ENCODE results near the gene NEMP2. TPM values are rescaled to one million over a fixed set of nuclear protein-coding genes. Genes with fewer than 3 reads are reported as not detected.
"Not testable (repeated sequence)": the region's sequence is repeated elsewhere in the genome, so short reads cannot be mapped to it uniquely, and the experiment has no call there.

Gene NEMP2
- total RNA-seq, 1 experiment from 2014 or later = 9.2 TPM

DNA sequence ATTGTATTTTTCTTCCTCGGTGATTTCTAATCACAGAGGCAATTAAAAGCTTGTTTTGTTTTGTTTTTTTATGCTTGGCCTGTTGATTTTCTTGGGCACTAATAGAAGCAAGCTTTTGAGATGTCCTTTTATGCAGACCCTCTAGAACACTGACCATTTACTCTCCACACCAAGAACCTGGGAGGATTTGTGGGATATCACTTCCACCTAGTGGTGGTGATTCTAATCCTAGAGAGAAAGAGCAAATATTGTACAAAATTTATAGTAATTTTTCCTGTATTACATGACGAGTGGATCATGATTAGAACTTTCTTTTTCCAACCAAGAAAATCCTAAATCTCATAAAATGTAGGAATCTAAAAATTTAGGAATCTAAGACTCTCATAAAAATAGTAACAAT is 23.4 kb downstream of the NEMP2 start:
- H3K27me3 ChIP-seq = no peaks in the 10 kb centered on the region
- no peak for DNase-seq

GRCh38 chr2:190509895-190510294 is 24.6 kb downstream of the NEMP2 start:
- not testable (repeated sequence) for H3K27me3 ChIP-seq, DNase-seq, H3K4me3 ChIP-seq, H3K9me3 ChIP-seq, H3K36me3 ChIP-seq

More for the DNA sequence above, 23.4 kb downstream of the NEMP2 start:
- no peak overlapping the region for H3K4me3 ChIP-seq
- no peaks in the 10 kb centered on the region for H3K9me3 ChIP-seq
- H3K36me3 ChIP-seq = no peaks in the 10 kb centered on the region; the same call in none of the 2 replicates

- H3K9me3 ChIP-seq = no peaks in the 10 kb centered on the region
- no peaks in the 10 kb centered on the region for H3K27me3 ChIP-seq
- no peak for DNase-seq
- H3K36me3 ChIP-seq = no peaks in the 10 kb centered on the region; the same call in 1 of the 2 replicates
- H3K4me3 ChIP-seq = no peak overlapping the region
These were observed 27.4 kb downstream of the NEMP2 start for GRCh38 chr2:190507135-190507534.

- no peak overlapping the region for H3K4me3 ChIP-seq
- H3K9me3 ChIP-seq = no peaks in the 10 kb centered on the region
- DNase-seq = no peak
- H3K36me3 ChIP-seq = no peaks in the 10 kb centered on the region; the same call in 1 of the 2 replicates
- H3K27me3 ChIP-seq = no peaks in the 10 kb centered on the region
These were observed 27.9 kb downstream of the NEMP2 start for GRCh38 chr2:190506666-190507065.

- Histone ChIP-seq H3K4me3 (no peak overlapping the region), H3K36me3 (no peaks in the 10 kb centered on the region; the same call in 1 of the 2 replicates), H3K27me3 (no peaks in the 10 kb centered on the region), H3K9me3 (no peaks in the 10 kb centered on the region)
- DNase-seq = no peak
These were observed 28.8 kb downstream of the NEMP2 start for GRCh38 chr2:190505696-190506095.

- no peaks in the 10 kb centered on the region for H3K9me3 ChIP-seq
- H3K4me3 ChIP-seq = no peak overlapping the region
- no peak for DNase-seq
- H3K27me3 ChIP-seq = no peaks in the 10 kb centered on the region
- no peaks in the 10 kb centered on the region; the same call in 1 of the 2 replicates for H3K36me3 ChIP-seq
These were observed 29.6 kb downstream of the NEMP2 start for GRCh38 chr2:190504912-190505311.

DNA sequence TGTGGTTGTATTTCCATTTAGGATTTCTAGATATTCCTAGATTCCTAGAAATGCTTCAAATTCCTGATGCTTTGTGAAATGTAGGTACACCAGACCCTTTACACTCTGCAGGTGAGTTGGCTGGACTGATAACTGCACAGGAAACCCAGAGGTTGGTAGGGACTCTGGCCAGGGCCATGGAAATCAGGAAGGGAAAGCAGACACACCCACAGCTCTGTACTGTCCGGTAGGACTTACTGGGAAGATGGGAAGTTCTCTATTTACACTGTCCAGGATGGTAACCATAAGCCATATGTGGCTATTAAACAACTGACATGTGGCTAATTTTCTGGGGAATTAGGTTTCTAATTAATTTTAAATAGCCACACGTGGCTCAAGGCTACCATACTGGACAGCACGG is 31.4 kb downstream of the NEMP2 start:
- H3K36me3 ChIP-seq = no peaks in the 10 kb centered on the region
- no peaks in the 10 kb centered on the region for H3K9me3 ChIP-seq
- no peak overlapping the region for H3K4me3 ChIP-seq
- no peak for DNase-seq
- H3K27me3 ChIP-seq = no peaks in the 10 kb centered on the region

GRCh38 chr2:190501702-190502407 is 32.7 kb downstream of the NEMP2 start:
- Histone ChIP-seq H3K9me3 (no peaks in the 10 kb centered on the region), H3K27me3 (no peaks in the 10 kb centered on the region), H3K4me3 (no peak overlapping the region), H3K36me3 (no peaks in the 10 kb centered on the region)
- no peak for DNase-seq

- Histone ChIP-seq H3K9me3 (no peaks in the 10 kb centered on the region), H3K27me3 (no peaks in the 10 kb centered on the region), H3K4me3 (no peak overlapping the region), H3K36me3 (no peaks in the 10 kb centered on the region)
- DNase-seq = no peak
These were observed 33.3 kb downstream of the NEMP2 start for GRCh38 chr2:190501231-190501630.

DNA sequence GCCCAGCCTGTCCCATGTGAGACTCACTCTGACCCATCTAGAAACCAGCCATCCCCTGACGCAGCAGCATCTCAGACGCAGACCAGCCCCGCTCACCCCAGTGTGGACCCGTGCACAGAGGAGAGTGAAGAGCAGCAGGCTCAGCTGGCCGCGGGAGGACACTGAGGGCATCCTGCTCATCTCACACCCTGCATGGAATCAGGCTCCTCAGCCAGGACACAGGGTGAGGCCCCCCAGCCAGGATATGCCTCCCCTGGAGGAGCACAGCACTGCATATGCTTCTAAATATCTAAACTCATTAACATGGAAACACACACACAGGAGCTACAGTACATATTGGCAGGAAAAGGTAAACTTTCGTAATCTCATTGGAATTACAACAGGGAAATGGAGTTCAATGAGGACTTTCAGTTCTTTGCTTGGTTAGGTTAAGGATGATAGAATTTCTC is 34.4 kb downstream of the NEMP2 start:
- H3K36me3 ChIP-seq = no peaks in the 10 kb centered on the region
- no peak overlapping the region for H3K4me3 ChIP-seq
- H3K9me3 ChIP-seq = no peaks in the 10 kb centered on the region
- no peak for DNase-seq
- no peaks in the 10 kb centered on the region for H3K27me3 ChIP-seq

- no peaks in the 10 kb centered on the region for H3K27me3 ChIP-seq
- no peaks in the 10 kb centered on the region for H3K36me3 ChIP-seq
- H3K9me3 ChIP-seq = no peaks in the 10 kb centered on the region
- DNase-seq = no peak
- H3K4me3 ChIP-seq = no peak overlapping the region
These were observed 35.2 kb downstream of the NEMP2 start for GRCh38 chr2:190499273-190499672.

DNA sequence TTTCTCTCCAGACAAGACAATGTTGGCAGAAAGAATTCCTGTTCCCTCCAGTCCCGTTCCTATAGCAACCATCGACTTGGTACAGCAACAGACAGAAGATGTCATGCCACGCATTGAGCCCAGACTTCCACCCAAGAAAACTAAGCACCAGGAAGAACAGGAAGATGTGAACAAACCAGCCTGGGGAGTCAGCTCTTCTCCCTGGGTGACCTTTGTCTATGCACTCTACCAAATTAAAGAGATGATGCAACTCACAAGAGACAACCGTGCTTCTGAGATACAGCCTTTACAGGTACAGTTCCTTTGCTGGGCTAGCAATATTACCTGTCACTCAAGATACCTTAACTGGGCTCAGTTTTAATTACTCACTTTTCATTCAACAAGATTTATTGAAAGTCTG is 37.1 kb downstream of the NEMP2 start:
- H3K27me3 ChIP-seq = no peaks in the 10 kb centered on the region
- H3K4me3 ChIP-seq = no peak overlapping the region
- no peak for DNase-seq
- no peaks in the 10 kb centered on the region for H3K36me3 ChIP-seq
- peaks cover 4% of the 10 kb centered on the region; the same call in 1 of the 2 replicates for H3K9me3 ChIP-seq

DNA sequence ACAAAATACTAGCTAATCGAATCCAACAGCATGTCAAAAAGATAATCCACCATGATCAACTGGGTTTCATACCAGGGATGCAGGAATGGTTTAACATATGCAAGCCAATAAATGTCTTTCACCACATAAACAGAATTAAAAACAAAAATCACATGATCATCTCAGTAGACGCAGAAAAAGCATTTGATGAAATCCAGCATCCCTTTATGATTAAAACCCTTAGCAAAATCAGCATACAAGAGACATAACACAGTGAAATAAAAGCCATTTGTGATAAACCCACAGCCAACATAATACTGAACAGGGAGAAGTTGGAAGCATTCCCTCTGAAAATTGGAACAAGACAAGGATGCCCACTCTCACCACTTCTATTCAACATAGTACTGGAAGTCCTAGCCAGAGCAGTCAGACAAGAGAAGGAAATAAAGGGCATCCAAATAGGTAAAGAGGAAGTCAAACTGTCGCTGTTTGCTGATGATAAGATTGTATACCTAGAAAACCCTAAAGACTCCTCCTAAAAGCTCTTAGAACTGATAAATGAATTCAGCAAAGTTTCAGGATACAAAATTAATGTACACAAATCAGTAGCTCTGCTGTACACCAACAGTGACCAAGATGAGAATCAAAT is 39.8 kb downstream of the NEMP2 start:
- not testable (repeated sequence) for H3K4me3 ChIP-seq, H3K9me3 ChIP-seq, H3K27me3 ChIP-seq, H3K36me3 ChIP-seq, DNase-seq

- Histone ChIP-seq H3K36me3 (no peaks in the 10 kb centered on the region; the same call in none of the 2 replicates), H3K9me3 (peaks cover 6% of the 10 kb centered on the region; the same call in 1 of the 2 replicates), H3K4me3 (no peak overlapping the region), H3K27me3 (no peaks in the 10 kb centered on the region)
- no peak for DNase-seq
These were observed 41.4 kb downstream of the NEMP2 start for GRCh38 chr2:190493095-190493494.

GRCh38 chr2:190490502-190490901 is 44.0 kb downstream of the NEMP2 start:
- H3K36me3 ChIP-seq = no peaks in the 10 kb centered on the region; the same call in none of the 2 replicates
- H3K4me3 ChIP-seq = no peak overlapping the region
- no peak for DNase-seq
- H3K9me3 ChIP-seq = peaks cover 9% of the 10 kb centered on the region; the same call in 1 of the 2 replicates
- no peaks in the 10 kb centered on the region for H3K27me3 ChIP-seq

DNA sequence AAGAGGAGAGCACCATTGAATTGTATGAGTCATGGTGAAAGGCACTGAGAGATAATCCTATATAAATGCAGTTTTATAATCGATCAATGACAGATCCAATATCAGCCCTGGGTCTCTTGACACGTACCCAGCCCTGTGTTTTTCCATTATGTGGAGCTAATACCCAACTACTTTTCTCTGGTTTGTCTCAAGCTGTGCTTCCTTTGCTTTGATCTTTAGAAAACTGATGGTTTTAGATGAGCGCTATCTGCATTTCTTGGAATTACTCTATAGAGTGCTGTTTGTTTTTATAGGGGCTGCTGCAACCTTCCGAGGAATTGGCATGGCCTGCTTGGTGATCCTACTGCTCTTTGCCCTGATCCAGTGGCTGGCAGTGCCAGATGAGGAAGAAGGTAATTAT is 45.0 kb downstream of the NEMP2 start:
- Histone ChIP-seq H3K36me3 (no peaks in the 10 kb centered on the region; the same call in none of the 2 replicates), H3K9me3 (peaks cover 9% of the 10 kb centered on the region; the same call in 1 of the 2 replicates), H3K4me3 (no peak overlapping the region), H3K27me3 (no peaks in the 10 kb centered on the region)
- no peak for DNase-seq

DNA sequence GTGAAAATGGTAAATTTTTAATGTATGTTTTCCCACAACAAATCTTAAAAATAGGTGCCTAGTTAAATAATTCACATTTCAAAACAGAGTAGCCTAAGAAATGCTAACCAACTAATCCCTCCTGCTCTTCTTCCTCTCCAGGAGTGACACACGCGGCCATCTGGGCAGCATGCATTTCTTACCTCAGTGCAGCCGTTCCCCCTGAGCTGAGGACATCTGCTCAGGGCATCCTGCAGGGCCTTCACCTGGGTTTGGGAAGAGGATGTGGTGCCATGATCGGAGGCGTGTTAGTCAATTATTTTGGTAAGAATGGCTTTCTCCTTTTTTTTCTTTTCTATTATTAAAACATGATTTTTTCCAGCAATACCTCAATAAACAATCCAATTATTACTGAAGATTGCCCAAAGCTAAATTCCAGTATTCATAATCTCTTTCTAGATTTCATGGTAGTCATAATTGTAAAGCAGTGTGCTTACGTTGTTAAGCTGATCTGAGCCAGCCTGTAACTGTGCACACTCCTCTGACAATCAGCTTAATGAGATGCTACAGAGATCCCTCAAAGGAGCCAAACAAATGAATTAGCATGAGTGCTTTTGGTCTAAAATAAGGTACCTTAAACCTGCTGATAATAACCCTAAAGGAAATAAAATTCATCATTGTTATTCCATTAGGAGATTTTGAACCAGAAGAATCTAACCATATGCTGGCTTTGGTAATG is 45.8 kb downstream of the NEMP2 start:
- Histone ChIP-seq H3K27me3 (no peaks in the 10 kb centered on the region), H3K9me3 (peaks cover 9% of the 10 kb centered on the region; the same call in 1 of the 2 replicates), H3K4me3 (no peak overlapping the region), H3K36me3 (no peaks in the 10 kb centered on the region; the same call in none of the 2 replicates)
- DNase-seq = no peak
